Colonic mucosa (tissue), 4 donors: Measurements from ENCODE around the gene PCCA. TPM values are rescaled to one million over a fixed set of nuclear protein-coding genes. Genes with fewer than 3 reads are reported as not detected.
A peak's percentile ranks its signal among the peaks of the same experiment; 100 is the strongest.

ENCODE experiments used
- DNase-seq: peaks from one replicate; pipeline ENCODE4 v3.0.0-alpha.2; 2020
- H3K27ac ChIP-seq: fragments of 200-600 bp; one replicate; pipeline ENCODE4 v1.8.0; 2021
- H3K27me3 ChIP-seq: fragments of 200-600 bp; one replicate; pipeline ENCODE4 v1.8.0; 2021
- H3K36me3 ChIP-seq: fragments of 200-600 bp; one replicate; pipeline ENCODE4 v1.8.0; 2021
- H3K4me1 ChIP-seq: fragments of 200-600 bp; one replicate; pipeline ENCODE4 v1.8.0; 2021; ENCODE audit warnings: mild to moderate bottlenecking
- H3K4me3 ChIP-seq: fragments of 200-600 bp; one replicate; pipeline ENCODE4 v1.8.0; 2021
- H3K9ac ChIP-seq, 2 donors: one replicate each; pipeline ENCODE4 v1.7.0; 2013; ENCODE audit warnings: control low read depth in 2 of 2, low read depth in 2 of 2, low read length in 2 of 2
- H3K9me3 ChIP-seq: fragments of 200-600 bp; one replicate; pipeline ENCODE4 v1.8.0; 2021
- CTCF ChIP-seq: fragments of 200-600 bp; IDR thresholded peaks from one replicate; pipeline ENCODE4 v1.8.0; 2022; ENCODE audit warnings: antibody characterized with exemption, mild to moderate bottlenecking
- intact Hi-C: fragments of 100-400 bp; cut with DNase I; formaldehyde crosslinking; loops from one replicate; pipeline ENCODE4 v1.14.1; 2022
- total RNA-seq, 2 donors: library from RNA; stranded (reverse); fragmentation: NEBNext Ultra II Directional in 1 of 2; extraction: Animal tissue kit (Norgen Biotek cat#: 25700) in 1 of 2; gene quantifications; one replicate each; pipeline ENCODE4 v1.2.1, GENCODE V29; 2021
- donor health status: healthy.
- donor health status: DM: no; HTN: no; CAD: no.
- donor health status: DM: no; HTN: no; CAD: no.

The PCCA gene, protein sequence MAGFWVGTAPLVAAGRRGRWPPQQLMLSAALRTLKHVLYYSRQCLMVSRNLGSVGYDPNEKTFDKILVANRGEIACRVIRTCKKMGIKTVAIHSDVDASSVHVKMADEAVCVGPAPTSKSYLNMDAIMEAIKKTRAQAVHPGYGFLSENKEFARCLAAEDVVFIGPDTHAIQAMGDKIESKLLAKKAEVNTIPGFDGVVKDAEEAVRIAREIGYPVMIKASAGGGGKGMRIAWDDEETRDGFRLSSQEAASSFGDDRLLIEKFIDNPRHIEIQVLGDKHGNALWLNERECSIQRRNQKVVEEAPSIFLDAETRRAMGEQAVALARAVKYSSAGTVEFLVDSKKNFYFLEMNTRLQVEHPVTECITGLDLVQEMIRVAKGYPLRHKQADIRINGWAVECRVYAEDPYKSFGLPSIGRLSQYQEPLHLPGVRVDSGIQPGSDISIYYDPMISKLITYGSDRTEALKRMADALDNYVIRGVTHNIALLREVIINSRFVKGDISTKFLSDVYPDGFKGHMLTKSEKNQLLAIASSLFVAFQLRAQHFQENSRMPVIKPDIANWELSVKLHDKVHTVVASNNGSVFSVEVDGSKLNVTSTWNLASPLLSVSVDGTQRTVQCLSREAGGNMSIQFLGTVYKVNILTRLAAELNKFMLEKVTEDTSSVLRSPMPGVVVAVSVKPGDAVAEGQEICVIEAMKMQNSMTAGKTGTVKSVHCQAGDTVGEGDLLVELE
- total RNA-seq, result 100 to 1,000 TPM in 1 of 2 donors, 10 to 100 TPM in 1; 65.5 to 109 TPM

DNA sequence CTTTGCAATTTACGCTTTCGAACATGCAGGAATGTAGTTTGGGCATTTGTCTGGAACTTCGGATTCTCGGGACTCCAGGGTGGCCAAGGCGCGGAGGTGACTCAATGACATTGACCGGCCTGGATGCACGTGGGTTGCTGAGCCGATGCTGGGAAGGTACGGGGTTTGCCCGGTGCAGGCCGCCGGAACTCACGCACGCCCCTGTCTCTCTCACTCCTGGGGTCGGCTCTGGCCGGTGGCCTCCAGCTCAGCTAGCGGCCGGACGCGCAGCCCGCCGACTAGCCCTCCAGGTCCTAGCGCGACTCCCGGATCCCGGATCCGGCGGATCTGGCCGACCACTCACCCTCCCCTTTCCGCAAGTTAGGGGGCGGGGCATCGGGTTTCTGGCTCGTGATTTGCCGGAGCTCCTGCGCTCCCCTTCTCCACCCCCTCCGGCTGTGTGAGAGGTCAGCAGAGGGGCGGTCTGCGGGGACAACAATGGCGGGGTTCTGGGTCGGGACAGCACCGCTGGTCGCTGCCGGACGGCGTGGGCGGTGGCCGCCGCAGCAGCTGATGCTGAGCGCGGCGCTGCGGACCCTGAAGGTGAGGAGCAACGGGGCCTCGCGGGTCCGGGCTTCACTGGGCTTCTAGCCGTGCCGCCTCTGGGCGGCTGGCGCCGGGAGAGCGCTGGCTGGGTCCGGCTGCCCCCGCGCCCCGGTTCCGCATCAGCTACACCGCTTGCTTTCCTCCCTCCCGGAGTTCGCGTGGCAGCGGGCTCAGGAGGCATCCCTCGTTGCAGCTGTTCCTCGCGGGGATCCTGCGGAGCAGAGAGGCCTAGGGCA lies at the start of gene PCCA:
Gene PCCA (plus strand): TSS at position 450 of the 821 bp plus-strand sequence. CDS start 28 bp downstream, at position 478.
- H3K4me1 ChIP-seq, result peaks cover 13% of the 10 kb centered on the region
- peak within 1 kb of the TSS; percentile 81 for H3K27ac ChIP-seq
- peak within 1 kb of the TSS; percentile 81 for H3K9ac ChIP-seq
- H3K27me3 ChIP-seq, result no peaks in the 10 kb centered on the region
- H3K4me3 ChIP-seq, result peak within 1 kb of the TSS; percentile 94
- no peaks in the 10 kb centered on the region for H3K36me3 ChIP-seq
- peak; percentile 99 for DNase-seq
- intact Hi-C loops, result no loop called here
- no peak for TF ChIP-seq CTCF
- no peaks in the 10 kb centered on the region for H3K9me3 ChIP-seq

- intact Hi-C loops, result no loop called here
- Histone ChIP-seq H3K27me3 (no peaks in the 10 kb centered on the region), H3K4me3 (no peak overlapping the region), H3K9me3 (no peaks in the 10 kb centered on the region), H3K27ac (no peak overlapping the region), H3K9ac (no peak overlapping the region), H3K36me3 (no peaks in the 10 kb centered on the region), H3K4me1 (no peaks in the 10 kb centered on the region)
- DNase-seq, result no peak
- no peak for TF ChIP-seq CTCF
These were observed 49.2 kb upstream of the PCCA start for GRCh38 chr13:100039740-100040139.

DNA sequence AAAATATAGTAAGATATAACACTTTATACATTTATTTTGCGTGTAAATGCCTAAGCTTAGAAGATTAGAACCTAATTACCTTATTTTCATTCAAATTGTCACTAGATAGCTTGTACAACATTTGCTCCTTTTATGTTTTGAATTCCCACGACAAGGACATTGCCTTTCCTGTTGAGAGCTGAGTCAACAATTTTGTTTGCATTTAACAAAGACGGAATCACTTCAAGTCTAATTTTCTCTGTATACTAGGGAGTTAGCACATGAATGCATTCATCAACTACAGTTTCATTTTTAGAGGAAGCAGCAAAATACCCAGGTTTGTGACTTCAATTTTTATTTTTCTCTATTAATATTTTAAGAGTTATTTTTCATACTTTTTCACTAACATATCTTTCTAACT lies 48.7 kb upstream of the PCCA start:
- Histone ChIP-seq H3K4me3 (no peak overlapping the region), H3K36me3 (no peaks in the 10 kb centered on the region), H3K4me1 (no peaks in the 10 kb centered on the region), H3K27me3 (no peaks in the 10 kb centered on the region), H3K27ac (no peak overlapping the region), H3K9me3 (no peaks in the 10 kb centered on the region), H3K9ac (no peak overlapping the region)
- no peak for TF ChIP-seq CTCF
- DNase-seq, result no peak
- intact Hi-C loops, result no loop called here

- intact Hi-C loops, result no loop called here
- H3K9ac ChIP-seq, result no peak overlapping the region
- no peak overlapping the region for H3K4me3 ChIP-seq
- no peaks in the 10 kb centered on the region for H3K9me3 ChIP-seq
- H3K4me1 ChIP-seq, result no peaks in the 10 kb centered on the region
- no peak overlapping the region for H3K27ac ChIP-seq
- no peak for TF ChIP-seq CTCF
- no peaks in the 10 kb centered on the region for H3K36me3 ChIP-seq
- DNase-seq, result no peak
- H3K27me3 ChIP-seq, result no peaks in the 10 kb centered on the region
These were observed 44.0 kb upstream of the PCCA start for GRCh38 chr13:100044936-100045335.

- Histone ChIP-seq H3K36me3 (no peaks in the 10 kb centered on the region), H3K9ac (no peak overlapping the region), H3K9me3 (no peaks in the 10 kb centered on the region), H3K4me1 (no peaks in the 10 kb centered on the region), H3K27ac (no peak overlapping the region), H3K27me3 (no peaks in the 10 kb centered on the region), H3K4me3 (no peak overlapping the region)
- no peak for TF ChIP-seq CTCF
- intact Hi-C loops, result no loop called here
- DNase-seq, result no peak
These were observed 43.5 kb upstream of the PCCA start for GRCh38 chr13:100045355-100045754.
